Astrocyte (in vitro differentiated cells and primary cell): ENCODE measurements around the gene CCDC141. TPM values are rescaled to one million over a fixed set of nuclear protein-coding genes. Genes with fewer than 3 reads are reported as not detected.

Experiments
- DNase-seq: peaks from one replicate; pipeline ENCODE4 v3.0.0-alpha.2; 2010; ENCODE audit warnings: low read depth
- FAIRE-seq: peaks from 2 replicates; lab custom pipeline; 2011; peaks lifted over from hg19 to GRCh38; lab: Jason Lieb, UNC
- H2AFZ ChIP-seq: 2 replicates; pipeline ENCODE4 v1.6.0; 2012; ENCODE audit warnings: low read depth, low read length, inconsistent platforms
- H3K27ac ChIP-seq: 2 replicates; pipeline ENCODE4 v1.5.1; 2011; ENCODE audit warnings: low read depth, low read length, inconsistent platforms
- H3K27me3 ChIP-seq: 2 replicates; pipeline ENCODE4 v1.6.0; 2011; ENCODE audit warnings: low read length, inconsistent platforms; ENCODE audit not compliant: insufficient read depth
- H3K36me3 ChIP-seq: 2 replicates; pipeline ENCODE4 v1.5.1; 2011; ENCODE audit warnings: low read length, inconsistent platforms; ENCODE audit not compliant: insufficient read depth
- H3K4me1 ChIP-seq: 2 replicates; pipeline ENCODE4 v1.5.1; 2011; ENCODE audit warnings: low read length, inconsistent platforms; ENCODE audit not compliant: insufficient read depth
- H3K4me2 ChIP-seq: 2 replicates; pipeline ENCODE4 v1.6.0; 2012; ENCODE audit warnings: low read length, inconsistent platforms
- H3K4me3 ChIP-seq: 2 replicates; pipeline ENCODE4 v1.5.1; 2011; ENCODE audit warnings: low read depth, mild to moderate bottlenecking, low read length, inconsistent platforms; ENCODE audit not compliant: insufficient read depth
- H3K79me2 ChIP-seq: 2 replicates; pipeline ENCODE4 v1.6.0; 2012; ENCODE audit warnings: mild to moderate bottlenecking, low read length, inconsistent platforms; ENCODE audit not compliant: insufficient read depth
- H3K9ac ChIP-seq: 2 replicates; pipeline ENCODE4 v1.6.0; 2012; ENCODE audit warnings: mild to moderate bottlenecking, low read length, inconsistent platforms
- H3K9me3 ChIP-seq: 2 replicates; pipeline ENCODE4 v1.5.1; 2012; ENCODE audit warnings: low read depth, mild to moderate bottlenecking, low read length, inconsistent platforms; ENCODE audit not compliant: insufficient read depth
- H4K20me1 ChIP-seq: 2 replicates; pipeline ENCODE4 v1.6.0; 2012; ENCODE audit warnings: low read length, inconsistent platforms; ENCODE audit not compliant: insufficient read depth
- H3K27ac Mint-ChIP-seq: one replicate; pipeline ENCODE4 v1.8.0; 2021; ENCODE audit warnings: mild to moderate bottlenecking, mixed read lengths; ENCODE audit not compliant: unreplicated experiment
- H3K27me3 Mint-ChIP-seq: one replicate; pipeline ENCODE4 v1.8.0; 2021; ENCODE audit warnings: low read depth, mixed read lengths; ENCODE audit not compliant: unreplicated experiment
- H3K36me3 Mint-ChIP-seq: one replicate; pipeline ENCODE4 v1.8.0; 2021; ENCODE audit warnings: low read depth, mixed read lengths; ENCODE audit not compliant: unreplicated experiment
- H3K4me1 Mint-ChIP-seq: one replicate; pipeline ENCODE4 v1.8.0; 2021; ENCODE audit warnings: low read depth, mixed read lengths; ENCODE audit not compliant: unreplicated experiment
- H3K4me3 Mint-ChIP-seq: one replicate; pipeline ENCODE4 v1.8.0; 2021; ENCODE audit warnings: mild to moderate bottlenecking, moderate library complexity, mixed read lengths; ENCODE audit not compliant: unreplicated experiment
- H3K9me3 Mint-ChIP-seq: one replicate; pipeline ENCODE4 v1.8.0; 2021; ENCODE audit warnings: mild to moderate bottlenecking, mixed read lengths; ENCODE audit not compliant: unreplicated experiment
- CTCF ChIP-seq: IDR thresholded peaks from 2 replicates; pipeline ENCODE4 v1.5.1; 2011; ENCODE audit warnings: low read depth, mild to moderate bottlenecking, inconsistent platforms, low read length, moderate library complexity; ENCODE audit not compliant: insufficient read depth
- EZH2 ChIP-seq: IDR thresholded peaks from 2 replicates; pipeline ENCODE4 v1.6.1; 2012; ENCODE audit warnings: mild to moderate bottlenecking, low read length, inconsistent platforms; ENCODE audit not compliant: insufficient read depth
- total RNA-seq: library from RNA; stranded (reverse); gene quantifications from 2 replicates; pipeline ENCODE4 v1.2.1, GENCODE V29; 2021

Gene CCDC141
- total RNA-seq, 1 donor from 2014 or later: 0.18 TPM

DNA sequence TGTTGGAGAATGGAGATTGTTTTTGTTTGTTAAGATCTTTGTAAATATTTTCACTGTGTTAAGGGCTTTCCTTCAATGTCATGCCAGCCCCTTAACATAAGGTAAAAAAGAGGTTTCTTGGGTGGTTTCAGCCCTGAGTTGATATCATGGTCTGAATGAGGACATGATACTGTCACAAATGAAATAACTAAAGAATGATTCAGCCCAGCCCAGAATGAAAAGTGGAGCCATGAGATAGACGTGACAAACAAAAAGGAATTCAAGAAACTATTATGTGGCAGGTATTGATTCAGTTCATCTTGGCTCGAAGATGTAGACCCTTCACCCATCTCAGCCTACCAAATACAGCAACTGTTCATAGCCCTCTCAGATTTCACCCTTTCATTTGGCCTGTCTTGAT is 154.1 kb downstream of the CCDC141 start:
- no peak overlapping the region for H3K4me2 ChIP-seq
- peaks cover 2% of the 10 kb centered on the region for H3K4me1 Mint-ChIP-seq
- FAIRE-seq (no peak), DNase-seq (no peak)
- no peaks in the 10 kb centered on the region for H4K20me1 ChIP-seq
- no peaks in the 10 kb centered on the region for H3K36me3 Mint-ChIP-seq
- no peaks in the 10 kb centered on the region for H3K27me3 Mint-ChIP-seq
- no peaks in the 10 kb centered on the region for H3K9me3 ChIP-seq
- no peaks in the 10 kb centered on the region for H3K79me2 ChIP-seq
- H3K4me1 ChIP-seq: no peaks in the 10 kb centered on the region
- no peak overlapping the region for H3K4me3 Mint-ChIP-seq
- no peak overlapping the region for H2AFZ ChIP-seq
- TF ChIP-seq EZH2: no peak
- no peak for TF ChIP-seq CTCF
- H3K27ac ChIP-seq: no peak overlapping the region
- no peaks in the 10 kb centered on the region for H3K9me3 Mint-ChIP-seq
- H3K27me3 ChIP-seq: no peaks in the 10 kb centered on the region
- H3K9ac ChIP-seq: no peak overlapping the region
- no peaks in the 10 kb centered on the region for H3K36me3 ChIP-seq
- no peak overlapping the region for H3K4me3 ChIP-seq
- H3K27ac Mint-ChIP-seq: no peak overlapping the region

DNA sequence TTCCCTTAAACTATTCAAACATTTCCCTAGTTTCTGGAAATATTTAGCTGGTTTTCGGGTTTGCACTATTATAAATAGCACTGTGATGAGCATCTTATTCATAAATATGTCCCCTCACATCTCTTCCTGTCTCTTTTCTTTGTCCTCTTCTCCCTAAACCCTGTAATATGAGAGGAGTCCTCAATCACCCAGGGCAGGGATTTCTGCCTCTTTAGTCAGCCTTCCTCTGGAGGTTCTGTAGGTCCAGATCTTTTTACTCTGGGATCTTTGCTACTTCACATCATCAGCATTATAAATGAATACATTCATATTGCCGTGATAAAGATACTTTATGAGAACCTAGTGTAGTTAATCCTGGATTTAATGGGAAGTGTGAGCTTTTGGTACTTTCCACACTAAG is 154.8 kb downstream of the CCDC141 start:
- no peak overlapping the region for H3K27ac Mint-ChIP-seq
- H3K4me2 ChIP-seq: no peak overlapping the region
- H3K9ac ChIP-seq: no peak overlapping the region

More for the DNA sequence above, 154.8 kb downstream of the CCDC141 start:
- no peaks in the 10 kb centered on the region for H3K27me3 Mint-ChIP-seq
- H3K36me3 Mint-ChIP-seq: no peaks in the 10 kb centered on the region
- H3K9me3 Mint-ChIP-seq: no peaks in the 10 kb centered on the region
- H3K4me3 Mint-ChIP-seq: no peak overlapping the region
- no peaks in the 10 kb centered on the region for H3K4me1 ChIP-seq
- no peaks in the 10 kb centered on the region for H3K27me3 ChIP-seq
- H3K79me2 ChIP-seq: no peaks in the 10 kb centered on the region
- no peaks in the 10 kb centered on the region for H3K36me3 ChIP-seq
- H2AFZ ChIP-seq: no peak overlapping the region
- DNase-seq: no peak
- H3K4me3 ChIP-seq: no peak overlapping the region
- H3K27ac ChIP-seq: no peak overlapping the region
- H3K4me1 Mint-ChIP-seq: peaks cover 2% of the 10 kb centered on the region
- no peak for FAIRE-seq
- H4K20me1 ChIP-seq: no peaks in the 10 kb centered on the region
- no peaks in the 10 kb centered on the region for H3K9me3 ChIP-seq
- TF ChIP-seq CTCF: no peak
- no peak for TF ChIP-seq EZH2
